SK-N-MC (cell line): Measurements from ENCODE around the gene ESR1.

Experiments used
- EZH2 ChIP-seq: fragments of 200-600 bp; sonication (generic); IDR thresholded peaks from one replicate; pipeline ENCODE4 v1.6.1; 2017; ENCODE audit warnings: antibody characterized with exemption
- POLR2AphosphoS5 ChIP-seq: IDR thresholded peaks from 2 replicates; pipeline ENCODE4 v1.6.1; 2012; ENCODE audit warnings: mild to moderate bottlenecking, low read depth, low read length, borderline replicate concordance

GRCh38 chr6:152062476-152062875 is 255.0 kb downstream of the ESR1 start:
- TF ChIP-seq EZH2: no peak
- no peak for TF ChIP-seq POLR2AphosphoS5
